HG02798 (cell line): ENCODE results near the gene TMEM238L.
"Not testable (repeated sequence)": the region's sequence is repeated elsewhere in the genome, so short reads cannot be mapped to it uniquely, and the experiment has no call there.

ENCODE experiments used
- ATAC-seq: cut with Tn5 transposase; IDR thresholded peaks from one replicate; pipeline ENCODE4 v1.9.1; 2021; ENCODE audit warnings: mild to moderate bottlenecking; ENCODE audit not compliant: unreplicated experiment, poor library complexity

TMEM238L gene, protein sequence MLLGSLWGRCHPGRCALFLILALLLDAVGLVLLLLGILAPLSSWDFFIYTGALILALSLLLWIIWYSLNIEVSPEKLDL

DNA sequence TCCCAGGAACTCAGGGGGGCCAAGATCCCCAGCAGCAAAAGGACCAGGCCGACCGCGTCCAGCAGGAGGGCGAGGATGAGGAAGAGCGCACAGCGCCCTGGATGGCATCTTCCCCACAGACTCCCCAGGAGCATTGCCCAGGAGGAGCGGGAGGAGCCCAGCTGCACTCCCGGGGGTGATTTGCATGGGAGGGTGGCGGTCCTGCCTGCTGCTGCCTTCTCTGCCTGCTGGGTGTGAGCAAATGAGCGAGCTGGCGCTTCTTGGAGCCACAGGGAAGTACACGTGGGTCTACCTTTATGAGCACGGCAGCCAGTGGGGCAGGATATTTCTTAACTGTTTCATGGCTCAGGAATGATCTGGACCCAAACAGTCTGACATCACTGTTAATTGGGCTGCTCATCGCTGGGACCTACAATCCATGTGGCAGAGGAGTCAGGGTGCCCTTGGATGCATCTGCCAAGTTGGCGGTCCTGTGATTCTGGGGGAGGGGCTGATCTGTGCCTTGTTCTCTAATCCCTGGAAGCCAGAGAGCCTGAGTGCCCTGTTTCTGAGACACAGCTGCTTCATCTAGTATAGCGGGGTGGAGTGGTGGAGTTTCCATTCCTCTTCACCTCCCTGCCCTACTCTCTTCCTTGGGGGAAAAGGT lies at the start of gene TMEM238L:
TMEM238L (minus strand) TSS at position 270 of the 646 bp plus-strand sequence; CDS start at position 134, 136 bp downstream.
- no peak for ATAC-seq

DNA sequence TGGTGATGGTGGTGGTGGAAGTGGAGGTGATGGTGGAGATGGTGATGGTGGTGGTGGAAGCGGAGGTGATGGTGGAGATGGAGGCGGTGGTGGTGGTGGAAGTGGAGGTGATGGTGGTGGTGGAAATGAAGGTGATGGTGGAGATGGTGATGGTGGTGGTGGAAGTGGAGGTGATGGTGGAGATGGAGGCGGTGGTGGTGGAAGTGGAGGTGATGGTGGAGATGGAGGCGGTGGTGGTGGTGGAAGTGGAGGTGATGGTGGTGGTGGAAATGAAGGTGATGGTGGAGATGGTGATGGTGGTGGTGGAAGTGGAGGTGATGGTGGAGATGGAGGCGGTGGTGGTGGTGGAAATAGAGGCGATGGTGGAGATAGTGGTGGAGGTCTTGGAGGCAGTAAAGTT lies 42.7 kb upstream of the TMEM238L start:
- not testable (repeated sequence) for ATAC-seq

DNA sequence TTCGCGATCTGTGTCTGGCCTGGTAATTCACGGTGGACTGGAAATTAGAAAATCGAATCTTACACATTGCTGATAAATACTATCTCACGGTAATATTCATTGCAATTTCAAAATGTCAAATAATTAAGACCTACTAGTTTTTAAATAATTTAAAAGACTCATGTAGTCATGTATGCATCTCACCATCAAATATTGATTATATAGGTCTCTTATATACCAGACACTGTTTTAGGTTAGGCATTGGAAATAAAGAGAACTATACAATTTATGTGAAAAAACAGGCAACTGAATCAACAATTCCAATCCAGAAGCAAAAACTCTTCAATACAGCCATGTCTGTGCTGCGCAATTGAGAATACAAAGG lies 41.5 kb upstream of the TMEM238L start:
- no peak for ATAC-seq

DNA sequence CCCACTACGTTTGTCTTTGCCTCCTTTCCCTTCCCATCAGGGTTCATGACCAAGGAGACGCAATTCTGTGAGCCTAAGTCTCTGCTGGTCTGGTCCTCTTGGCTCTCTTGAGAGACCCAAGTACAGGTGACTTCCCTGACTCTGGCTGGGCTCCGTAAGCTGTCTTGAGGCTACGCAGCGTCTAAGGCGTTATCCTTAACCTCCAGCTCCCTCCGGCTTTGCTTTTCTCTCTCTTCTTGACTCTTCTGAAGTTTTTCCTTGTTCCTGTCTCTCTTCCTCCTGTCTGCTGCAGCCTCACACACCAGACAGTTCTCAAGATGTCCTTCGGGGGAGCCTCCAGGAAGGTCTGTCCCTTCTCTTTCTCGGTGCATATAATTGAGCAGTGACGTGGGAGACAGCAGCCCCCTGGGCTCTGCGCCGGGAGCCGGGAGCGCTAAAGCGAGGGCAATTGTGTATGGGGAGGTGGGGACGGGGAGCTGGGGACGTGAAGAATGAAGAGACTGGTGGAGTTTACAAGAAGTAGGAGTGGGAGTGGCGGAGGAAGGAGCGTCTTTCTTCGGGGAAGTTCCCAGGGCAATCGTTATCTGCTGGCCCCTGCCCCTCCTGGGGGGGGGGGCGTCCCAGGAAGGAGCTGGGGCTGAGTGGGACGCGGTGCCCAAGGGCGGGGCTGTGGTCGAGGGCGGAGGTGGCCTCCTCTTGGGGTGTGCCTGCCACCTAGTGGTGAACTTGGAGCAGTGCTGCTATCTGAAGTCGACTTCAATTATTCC lies 40.9 kb upstream of the TMEM238L start:
- ATAC-seq: peak; percentile 84

DNA sequence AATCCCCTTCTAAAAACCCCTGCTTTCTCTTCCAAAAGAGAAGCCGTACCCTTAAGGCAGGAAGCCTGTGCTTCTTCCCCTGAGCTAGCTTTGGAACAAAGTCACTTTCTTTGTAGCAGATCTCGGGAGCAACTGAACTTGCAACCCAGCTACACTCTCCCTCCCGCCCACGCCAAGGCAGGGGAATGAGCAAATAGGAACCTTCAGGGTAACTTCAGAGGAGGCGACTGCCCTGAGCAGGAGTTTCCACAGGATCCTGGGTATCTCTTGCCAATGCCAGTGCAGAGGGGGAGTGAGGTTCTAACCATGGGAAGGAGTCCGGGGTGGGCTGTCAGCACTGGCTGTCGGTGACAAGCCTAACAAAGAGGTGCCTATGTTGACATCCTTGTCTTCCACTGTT lies 39.9 kb upstream of the TMEM238L start:
- ATAC-seq: no peak

DNA sequence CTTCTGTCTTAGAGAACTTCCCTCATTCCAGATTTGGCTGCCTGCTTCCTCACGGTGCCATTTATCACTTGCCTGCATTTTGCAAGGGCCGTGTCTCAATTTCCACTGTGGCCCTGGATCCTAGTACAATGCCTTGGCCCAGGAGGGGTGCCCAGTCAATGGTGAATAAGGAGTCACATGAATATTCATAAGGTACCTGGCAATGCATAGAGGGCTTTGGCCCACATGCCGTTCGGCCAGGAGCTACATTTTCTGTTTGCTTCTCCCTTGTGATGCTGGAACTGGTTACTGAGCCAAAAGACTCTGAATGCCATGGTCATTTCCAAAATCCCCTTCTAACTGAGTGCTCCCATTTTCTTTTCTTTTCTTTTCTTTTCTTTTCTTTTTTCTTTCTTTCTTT lies 38.8 kb upstream of the TMEM238L start:
- ATAC-seq: no peak

DNA sequence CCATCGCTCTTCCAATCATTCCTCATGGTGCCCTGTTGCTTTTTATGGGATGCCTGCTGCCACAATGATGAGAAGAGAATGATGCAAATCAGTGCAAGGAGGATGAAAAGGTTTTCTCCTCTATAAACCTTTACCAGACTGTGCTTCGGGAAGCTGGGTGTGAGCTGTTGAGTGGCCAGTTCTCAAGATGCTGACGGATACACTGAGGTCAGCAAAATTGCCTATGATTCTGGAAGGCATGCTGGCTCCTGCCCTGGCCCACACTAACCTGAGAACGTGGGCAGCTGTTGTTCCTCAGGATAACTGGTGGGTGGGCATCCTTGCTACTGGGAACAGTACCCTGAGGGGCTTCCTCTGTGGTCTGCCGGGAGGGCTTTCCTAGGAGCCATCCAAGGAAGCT lies 34.8 kb upstream of the TMEM238L start:
- ATAC-seq: no peak

DNA sequence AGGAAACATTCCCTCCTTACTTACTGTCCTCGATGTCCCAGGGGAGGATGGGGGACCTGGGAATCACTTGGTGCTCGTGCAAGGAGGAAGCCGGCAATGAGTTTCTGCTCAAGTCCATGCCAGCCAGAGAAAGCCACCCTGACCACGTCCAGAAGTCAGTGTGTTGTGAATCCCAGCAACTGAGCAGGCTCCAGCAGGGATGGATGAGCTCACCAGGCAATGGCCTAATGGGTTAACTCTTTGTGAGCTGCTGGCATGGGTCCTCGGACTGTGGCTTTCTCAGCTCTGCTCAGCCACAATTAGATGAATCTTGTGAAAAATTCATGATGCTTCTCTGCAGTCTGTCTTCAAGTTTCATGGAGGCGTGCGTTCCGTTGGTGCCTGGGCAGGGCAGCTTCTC lies 34.0 kb upstream of the TMEM238L start, which contains the start of gene PIRT:
PIRT (minus strand) TSS at position 167 of the 400 bp plus-strand sequence. CDS start 12,442 bp downstream, outside the sequence.
- ATAC-seq: no peak

DNA sequence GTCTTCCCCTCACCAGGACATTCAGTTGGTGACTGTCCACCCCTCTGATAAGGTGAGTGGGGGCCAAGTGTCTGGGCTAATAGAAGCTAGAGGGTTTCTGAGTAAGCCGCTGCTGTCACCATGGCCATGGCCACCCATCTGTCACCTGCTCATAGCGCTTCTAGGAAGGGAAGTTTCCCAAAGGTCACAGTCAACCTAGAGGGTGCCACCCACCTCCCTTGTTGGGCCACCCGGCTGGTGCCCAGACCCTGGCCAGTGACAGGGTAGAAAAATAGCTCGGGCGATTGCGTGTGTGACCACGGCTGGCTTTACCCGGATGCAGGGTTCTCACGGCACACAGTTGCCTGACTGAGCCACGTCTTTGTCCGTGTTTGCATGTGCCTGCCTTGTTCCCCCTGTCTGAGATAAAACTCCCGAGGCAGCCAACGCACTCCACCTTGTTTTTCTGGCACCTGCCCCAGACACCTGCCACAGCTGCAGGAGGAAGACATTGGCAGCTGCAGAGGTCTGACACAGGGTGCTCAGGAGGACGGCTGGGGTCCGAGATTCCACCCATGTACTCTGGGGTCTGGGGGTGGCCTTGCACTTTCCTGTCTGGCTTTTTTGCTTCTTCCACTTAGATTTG lies 33.2 kb upstream of the TMEM238L start:
- no peak for ATAC-seq

DNA sequence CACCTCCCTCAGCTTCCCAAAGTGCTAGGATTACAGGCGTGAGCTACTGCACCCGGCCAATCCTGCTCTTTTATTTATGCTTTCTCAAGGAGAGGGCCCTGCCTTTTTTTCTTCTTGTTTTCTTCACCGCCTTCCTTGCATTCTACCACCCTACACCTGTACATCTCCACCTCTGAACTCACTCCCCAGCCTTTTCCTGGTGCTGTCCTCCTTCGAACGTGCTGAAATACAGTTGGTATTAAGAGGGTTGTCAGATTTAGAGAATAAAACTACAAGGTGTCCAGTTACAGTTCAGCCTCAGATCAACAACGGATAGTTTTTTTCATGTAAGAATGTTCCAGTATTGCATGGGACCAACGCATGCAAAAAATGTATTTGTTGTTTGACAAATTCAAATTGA lies 32.2 kb upstream of the TMEM238L start:
- ATAC-seq: no peak

DNA sequence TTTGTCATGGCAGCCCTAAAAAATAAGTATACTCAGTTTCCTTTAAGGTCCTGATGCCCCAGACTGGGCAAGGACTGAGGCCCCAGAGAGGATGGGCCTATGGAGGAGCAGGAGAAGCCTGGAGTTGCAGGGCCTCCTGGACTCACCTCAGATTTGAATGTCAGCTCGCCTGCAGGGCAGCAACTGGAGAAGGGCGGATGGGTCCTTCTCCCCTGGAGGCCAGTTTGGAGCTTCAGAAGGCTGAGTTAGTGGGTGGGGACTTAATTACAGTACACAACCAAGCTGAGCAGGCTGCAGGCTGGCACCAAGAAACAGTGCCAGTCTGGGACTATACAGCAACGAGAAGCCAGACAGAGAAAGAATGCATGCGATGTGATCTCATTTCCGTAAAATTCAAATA lies 27.8 kb upstream of the TMEM238L start:
- ATAC-seq: no peak

DNA sequence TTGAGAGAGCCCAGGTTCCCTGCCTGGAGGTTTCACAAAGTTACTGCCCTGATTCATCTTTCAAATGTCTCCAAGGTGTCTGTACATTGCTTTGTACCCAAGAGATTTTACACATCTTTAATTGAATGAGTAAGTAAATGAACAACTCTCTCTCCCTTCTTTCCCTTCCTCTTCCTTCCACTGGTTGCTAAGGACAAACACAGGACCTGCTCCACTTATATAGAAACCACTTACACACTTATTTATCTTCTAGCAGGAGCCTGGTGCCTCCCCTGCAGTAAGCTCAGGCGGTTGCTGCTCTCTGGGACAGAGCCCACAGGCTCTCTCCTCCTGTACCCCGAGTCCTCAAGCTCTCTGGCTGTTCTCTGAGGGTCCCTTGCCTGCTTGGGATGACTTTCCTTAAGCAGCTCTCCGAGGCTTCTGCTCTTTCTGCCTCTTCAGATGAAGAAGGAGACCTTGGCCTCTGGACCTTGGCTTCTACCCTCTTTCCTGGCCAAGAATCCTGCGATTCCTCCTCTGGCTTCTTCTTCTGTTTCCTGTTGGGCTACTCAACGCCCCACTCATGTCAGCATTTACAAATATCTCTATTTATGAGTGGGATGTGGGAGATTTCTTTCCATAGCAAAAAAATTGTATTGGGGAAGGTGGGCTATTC lies 24.1 kb upstream of the TMEM238L start:
- no peak for ATAC-seq

DNA sequence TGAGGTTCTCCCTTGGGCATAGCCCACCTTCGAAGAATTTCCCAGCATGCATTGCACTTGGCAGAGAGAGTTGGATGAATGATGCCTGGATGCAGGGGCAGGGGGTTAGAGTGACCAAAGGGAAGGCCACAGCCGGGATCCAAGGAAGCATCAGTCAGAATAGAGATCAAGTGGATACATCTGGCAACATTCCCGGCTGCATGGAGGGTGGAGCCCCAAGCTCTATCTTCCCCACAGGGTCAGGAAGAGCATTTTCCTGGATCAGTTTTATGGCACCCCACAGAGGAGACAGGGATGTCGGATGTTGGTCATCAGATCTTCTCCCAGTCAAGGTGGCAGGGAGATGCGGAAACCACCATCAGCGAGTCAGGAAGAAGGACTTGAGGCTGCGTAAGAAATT lies 21.0 kb upstream of the TMEM238L start:
- ATAC-seq: no peak

DNA sequence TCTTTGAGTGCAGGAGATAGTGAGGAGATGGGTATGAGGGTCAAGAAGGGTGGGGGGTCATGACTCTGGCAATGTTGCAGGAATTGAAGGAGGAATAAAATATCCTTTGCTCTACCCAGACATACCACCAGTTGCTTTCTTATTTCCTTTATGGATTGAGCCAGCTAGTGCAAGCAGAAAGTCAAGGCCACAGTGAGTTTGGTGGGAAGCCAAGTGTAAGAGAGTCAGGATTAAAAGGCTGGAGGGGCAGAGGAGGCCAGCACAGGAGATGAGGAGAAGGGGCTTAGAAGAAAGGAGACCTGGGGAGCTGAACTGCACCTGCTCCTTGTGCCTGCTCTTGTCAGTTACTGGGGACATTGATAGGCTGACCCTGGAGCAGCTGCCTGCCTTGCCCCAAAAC lies 17.9 kb upstream of the TMEM238L start:
- ATAC-seq: no peak

DNA sequence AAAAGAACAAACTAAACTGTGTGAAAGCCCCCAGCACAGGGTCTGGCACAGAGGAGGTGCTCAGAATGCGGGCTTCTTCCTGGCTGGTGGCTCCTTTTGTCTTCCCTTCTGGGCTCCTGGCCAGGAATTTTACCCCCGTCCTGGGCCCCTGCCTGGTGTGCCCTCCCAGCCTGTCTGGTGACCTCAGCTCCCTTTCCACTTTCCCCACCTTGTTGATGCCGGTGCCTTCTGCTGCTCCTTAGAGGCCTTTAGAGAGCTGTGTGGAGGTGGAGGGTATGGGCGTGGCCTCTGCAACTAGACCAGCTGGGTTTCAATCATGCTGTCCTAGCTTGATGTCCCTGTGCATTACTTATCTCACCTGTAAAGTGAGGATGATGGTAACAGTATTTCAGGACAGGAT lies 17.2 kb upstream of the TMEM238L start:
- no peak for ATAC-seq

DNA sequence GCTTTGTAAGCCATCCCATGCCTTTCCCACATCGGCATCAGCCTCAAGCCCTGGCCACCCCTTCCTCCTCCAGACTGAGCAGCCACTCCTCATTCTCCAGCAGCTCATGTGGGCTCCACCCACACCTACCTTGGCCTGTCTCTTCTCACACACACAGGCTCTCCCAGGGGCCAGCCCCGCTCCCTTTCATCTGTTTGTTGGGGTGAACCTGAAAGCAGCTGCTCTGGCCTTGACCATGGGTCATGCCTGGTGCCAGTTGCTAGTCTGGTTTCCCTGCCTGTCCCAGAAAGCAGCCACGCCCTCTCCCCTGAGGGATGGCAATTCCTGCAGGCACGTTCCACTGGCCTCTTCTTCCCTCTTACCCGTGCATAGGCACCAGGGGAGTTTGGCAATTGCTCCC lies 11.4 kb upstream of the TMEM238L start:
- no peak for ATAC-seq

DNA sequence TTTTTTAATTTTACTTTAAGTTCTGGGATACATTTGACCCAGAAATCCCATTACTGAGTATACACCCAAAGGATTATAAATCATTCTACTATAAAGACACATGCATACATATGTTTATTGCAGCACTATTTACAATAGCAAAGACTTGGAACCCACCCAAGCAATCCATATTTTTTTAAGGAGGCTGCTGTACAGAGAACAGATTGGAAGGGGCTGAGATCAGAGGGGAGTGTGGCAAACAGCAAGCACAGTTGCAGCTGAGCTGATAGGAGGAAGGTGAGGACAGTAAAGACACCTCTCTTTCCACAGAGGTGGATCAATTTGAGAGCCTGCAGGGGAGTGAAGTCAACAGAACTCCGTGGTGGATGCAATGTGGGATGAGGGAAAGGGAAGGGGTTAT lies 10.2 kb upstream of the TMEM238L start:
- ATAC-seq: no peak

DNA sequence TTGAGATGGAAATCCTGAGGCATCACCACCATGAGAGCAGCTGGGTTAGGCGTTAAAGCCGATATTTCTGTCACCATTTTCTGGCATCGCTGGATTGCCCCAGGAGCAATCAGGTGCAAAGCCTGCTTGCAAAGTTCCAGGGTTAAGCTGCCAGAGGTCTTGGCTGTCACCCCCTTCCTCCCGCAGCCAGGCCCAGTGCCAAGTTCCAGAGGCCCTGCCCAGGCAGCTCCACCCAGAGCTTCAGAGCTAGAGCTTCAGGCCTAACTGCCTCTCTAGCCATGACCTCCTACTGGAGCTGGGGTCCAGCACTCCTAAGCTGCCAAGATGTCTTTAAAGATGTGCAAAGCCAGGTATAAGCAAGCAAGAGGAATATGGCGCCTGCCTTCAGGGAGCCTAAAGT lies 8.8 kb upstream of the TMEM238L start:
- ATAC-seq: no peak

DNA sequence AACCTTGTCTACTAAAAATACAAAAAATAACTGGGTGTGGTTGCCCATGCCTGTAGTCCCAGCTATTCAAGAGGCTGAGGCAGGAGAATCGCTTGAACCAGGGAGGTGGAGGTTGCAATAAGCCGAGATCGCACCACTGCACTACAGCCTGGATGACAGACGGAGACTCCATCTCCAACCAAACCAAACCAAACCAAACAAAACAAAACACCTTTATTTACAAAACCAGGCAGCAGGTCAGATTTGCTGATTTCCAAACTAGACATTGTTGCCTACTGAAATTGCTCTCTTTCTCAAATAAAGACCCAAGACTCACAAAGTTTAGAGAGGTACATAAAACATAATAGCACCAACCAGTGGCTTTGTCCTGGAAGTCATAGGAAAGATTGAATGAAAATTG lies 5.7 kb upstream of the TMEM238L start:
- ATAC-seq: no peak

DNA sequence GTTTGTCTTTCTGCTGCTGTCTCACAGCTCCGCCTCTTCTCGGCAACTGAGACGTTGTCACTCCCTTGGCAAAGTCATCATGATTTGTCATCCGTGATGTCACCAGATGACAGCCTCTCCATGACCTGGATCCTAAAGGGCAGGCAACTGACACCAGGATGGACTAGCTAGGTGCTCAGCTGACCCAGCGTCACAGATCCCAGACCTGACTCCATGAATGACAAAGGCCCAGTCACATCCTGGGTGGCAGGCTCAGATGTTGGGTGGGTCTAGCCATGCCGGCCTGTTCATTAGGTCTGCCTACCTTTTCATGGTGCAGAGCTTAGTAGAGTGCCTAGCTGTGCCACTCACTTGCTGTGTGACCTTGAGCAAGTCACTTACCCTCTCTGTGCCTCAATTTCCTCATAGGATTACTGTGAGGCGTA lies 3.8 kb upstream of the TMEM238L start:
- no peak for ATAC-seq
